22Rv1 (cell line): ENCODE results near the gene NACA.

Experiments used
- CTCF ChIP-seq: fragments of 450-650 bp; IDR thresholded peaks from 2 replicates; pipeline ENCODE4 v1.5.1; 2017; ENCODE audit warnings: mild to moderate bottlenecking
- ZFX ChIP-seq: fragments of 450-650 bp; IDR thresholded peaks from 2 replicates; pipeline ENCODE4 v1.6.1; 2017; ENCODE audit warnings: antibody characterized with exemption, borderline replicate concordance

GRCh38 chr12:56718149-56718548 lies 7.0 kb downstream of the NACA start:
- TF ChIP-seq CTCF (no peak), ZFX (no peak)
